Stimulated activated CD4-positive, alpha-beta T cell treated with anti-CD3 and anti-CD28 coated beads, Interleukin-12 subunit alpha, Interleukin-12 subunit beta, amount 100 ng/mL, for 4 hours (primary cell): ENCODE results near the gene WDR45B.
"Not testable (repeated sequence)": the region's sequence is repeated elsewhere in the genome, so short reads cannot be mapped to it uniquely, and the experiment has no call there.

Experiments
- DNase-seq: peaks from one replicate; pipeline ENCODE4 v3.0.0-alpha.2; 2020

WDR45B gene

GRCh38 chr17:82598256-82599119 lies 49.8 kb downstream of the WDR45B start:
- DNase-seq: no peak

- DNase-seq: no peak
Measured at GRCh38 chr17:82596837-82597672, 51.2 kb downstream of the WDR45B start.

- DNase-seq: no peak
Measured at GRCh38 chr17:82596296-82596695, 51.9 kb downstream of the WDR45B start.

GRCh38 chr17:82595893-82596292 lies 52.4 kb downstream of the WDR45B start:
- no peak for DNase-seq

GRCh38 chr17:82594571-82594970 lies 53.7 kb downstream of the WDR45B start:
- DNase-seq: no peak

- no peak for DNase-seq
Measured at GRCh38 chr17:82593590-82594087, 54.6 kb downstream of the WDR45B start.

GRCh38 chr17:82592767-82593589 lies 55.3 kb downstream of the WDR45B start:
- peak; percentile 21 for DNase-seq

- DNase-seq: no peak
Measured at GRCh38 chr17:82592289-82592766, 55.9 kb downstream of the WDR45B start.

GRCh38 chr17:82590881-82591539 lies 57.2 kb downstream of the WDR45B start:
- DNase-seq: no peak

GRCh38 chr17:82590216-82590615 lies 58.0 kb downstream of the WDR45B start:
- no peak for DNase-seq

- DNase-seq: no peak
Measured at GRCh38 chr17:82589851-82590180, 58.4 kb downstream of the WDR45B start.

- no peak for DNase-seq
Measured at GRCh38 chr17:82588266-82589175, 59.7 kb downstream of the WDR45B start.

- no peak for DNase-seq
Measured at GRCh38 chr17:82587234-82588086, 60.8 kb downstream of the WDR45B start.

- no peak for DNase-seq
Measured at GRCh38 chr17:82586576-82587233, 61.5 kb downstream of the WDR45B start.

- DNase-seq: not testable (repeated sequence)
Measured at GRCh38 chr17:82585935-82586575, 62.2 kb downstream of the WDR45B start.

- DNase-seq: no peak
Measured at GRCh38 chr17:82583720-82584234, 64.5 kb downstream of the WDR45B start.

- DNase-seq: no peak
Measured at GRCh38 chr17:82582709-82583108, 65.5 kb downstream of the WDR45B start.

- no peak for DNase-seq
Measured at GRCh38 chr17:82582213-82582612, 66.0 kb downstream of the WDR45B start.

- DNase-seq: not testable (repeated sequence)
Measured at GRCh38 chr17:82579969-82580368, 68.3 kb downstream of the WDR45B start.
